H1 (cell line): Measurements from ENCODE around the gene RNASE7. TPM values are rescaled to one million over a fixed set of nuclear protein-coding genes. Genes with fewer than 3 reads are reported as not detected.

ENCODE experiments used
- BCL11A ChIP-seq, 2 experiments: IDR thresholded peaks; one replicate each; pipeline ENCODE4 v1.6.1; 2011; ENCODE audit warnings: low read depth in 2 of 2, low read length in 2 of 2, mild to moderate bottlenecking in 2 of 2
- CHD2 ChIP-seq: IDR thresholded peaks from 2 replicates; pipeline ENCODE4 v1.6.1; 2012; ENCODE audit warnings: low read length, improper control_type of control experiment
- MAFK ChIP-seq: IDR thresholded peaks from 2 replicates; pipeline ENCODE4 v1.6.1; 2012; ENCODE audit warnings: low read depth, mild to moderate bottlenecking, improper control_type of control experiment, low read length
- ZNF274 ChIP-seq: IDR thresholded peaks from 2 replicates; pipeline ENCODE4 v1.7.0; 2012; ENCODE audit warnings: low read length, borderline replicate concordance; ENCODE audit errors: extremely low read depth
- polyA plus RNA-seq, 7 experiments: library from polyadenylated mRNA; depleted of rRNA in 3 of 7; stranded (reverse) in 5 of 7; unstranded in 2 of 7; fragments of >200 nt in 5 of 7; fragments of 200-250 nt in 2 of 7; gene quantifications; 1 replicate in 5 of 7; 2 replicates in 1 of 7; 4 replicates in 1 of 7; pipeline versions ENCODE4 v1.2.1 to v1.2.3, GENCODE V29; 2011 to 2013; ENCODE audit warnings: missing spikeins in 2 of 7, mixed read lengths in 2 of 7
- total RNA-seq: library from RNA; stranded (reverse); fragmentation: NEBNext Ultra II Directional; extraction: Animal tissue kit (Norgen Biotek cat#: 25700); gene quantifications from 2 replicates; pipeline ENCODE4 v1.2.1, GENCODE V29; 2021

The RNASE7 gene
- total and polyA plus RNA-seq, 2 of the 8 experiments (the other 6 are each of a cell fraction or from before 2014, with no cell fraction given) = not detected

GRCh38 chr14:21054768-21055145, 12.6 kb downstream of the RNASE7 start (continued):
- TF ChIP-seq CHD2 (no peak), ZNF274 (no peak), MAFK (no peak), BCL11A (IDR thresholded peaks at IDR 0.05; ENCODE audit: low read depth in 2 of 2, low read length in 2 of 2) (no peak)
